H1 (cell line): Measurements from ENCODE around the gene FXR2. TPM values are rescaled to one million over a fixed set of nuclear protein-coding genes. Genes with fewer than 3 reads are reported as not detected.

Source experiments
- BACH1 ChIP-seq: IDR thresholded peaks from 2 replicates; pipeline ENCODE4 v1.6.1; 2012; ENCODE audit warnings: low read length, improper control_type of control experiment
- BRCA1 ChIP-seq: IDR thresholded peaks from 2 replicates; pipeline ENCODE4 v1.6.1; 2012; ENCODE audit warnings: low read depth, low read length, improper control_type of control experiment
- CEBPB ChIP-seq: IDR thresholded peaks from 2 replicates; pipeline ENCODE4 v1.6.1; 2012; ENCODE audit warnings: low read depth, low read length
- CHD1 ChIP-seq: IDR thresholded peaks from 2 replicates; pipeline ENCODE4 v1.6.1; 2012; ENCODE audit warnings: low read depth, low read length, improper control_type of control experiment
- CREB1 ChIP-seq: IDR thresholded peaks from 2 replicates; pipeline ENCODE4 v1.6.1; 2012; ENCODE audit warnings: inconsistent platforms
- CTCF ChIP-seq, 3 experiments: IDR thresholded peaks; 1 replicate in 2 of 3; 2 replicates in 1 of 3; pipeline versions ENCODE4 v1.5.1 to v1.6.1; 2011; ENCODE audit warnings: low read length in 3 of 3, mild to moderate bottlenecking in 3 of 3, inconsistent platforms in 2 of 3, low read depth in 1 of 3, moderate library complexity in 1 of 3; ENCODE audit not compliant: insufficient read depth in 1 of 3; ENCODE audit errors: control extremely low read depth in 1 of 3
- EZH2 ChIP-seq: fragments of 200-600 bp; sonication (generic); IDR thresholded peaks from 2 replicates; pipeline ENCODE4 v1.7.1; 2012; ENCODE audit warnings: low read depth, mild to moderate bottlenecking, moderate library complexity, low read length, inconsistent platforms; ENCODE audit not compliant: severe bottlenecking
- FOSL1 ChIP-seq: IDR thresholded peaks from 2 replicates; pipeline ENCODE4 v1.6.1; 2011; ENCODE audit warnings: mild to moderate bottlenecking, low read depth, low read length, moderate library complexity; ENCODE audit not compliant: insufficient read depth
- JUND ChIP-seq: IDR thresholded peaks from 2 replicates; pipeline ENCODE4 v1.6.1; 2011; ENCODE audit warnings: mild to moderate bottlenecking, improper control_type of control experiment, low read length
- KDM4A ChIP-seq: IDR thresholded peaks from one replicate; pipeline ENCODE4 v1.7.1; 2012; ENCODE audit warnings: low read depth, mild to moderate bottlenecking, moderate library complexity, low read length, inconsistent platforms; ENCODE audit not compliant: severe bottlenecking
- POLR2A ChIP-seq, 2 experiments: IDR thresholded peaks; 1 replicate in 1 of 2; 2 replicates in 1 of 2; pipeline ENCODE4 v1.6.1; 2011; ENCODE audit warnings: low read depth in 2 of 2, low read length in 2 of 2, mild to moderate bottlenecking in 2 of 2; ENCODE audit errors: control extremely low read depth in 1 of 2
- POLR2AphosphoS5 ChIP-seq: IDR thresholded peaks from 2 replicates; pipeline ENCODE4 v1.6.1; 2011; ENCODE audit warnings: low read depth, low read length
- RNF2 ChIP-seq: fragments of 200-900, 300-1000 bp; sonication (generic); IDR thresholded peaks from 2 replicates; pipeline ENCODE4 v1.7.1; 2016; ENCODE audit warnings: borderline replicate concordance, low read depth, mild to moderate bottlenecking, antibody characterized with exemption, low read length; ENCODE audit not compliant: poor library complexity, severe bottlenecking; ENCODE audit errors: missing control alignments
- SIN3A ChIP-seq, 2 experiments: IDR thresholded peaks in 1 of 2; conservative IDR thresholded peaks in 1 of 2; 2 replicates each; pipeline ENCODE4 v1.6.1; 2011 to 2012; ENCODE audit warnings: low read length in 2 of 2, improper control_type of control experiment in 1 of 2, low read depth in 1 of 2, mild to moderate bottlenecking in 1 of 2
- SP4 ChIP-seq: IDR thresholded peaks from 2 replicates; pipeline ENCODE4 v1.6.1; 2012; ENCODE audit warnings: low read length, inconsistent platforms
- SUZ12 ChIP-seq: fragments of 200-600 bp; sonication (generic); IDR thresholded peaks from 2 replicates; pipeline ENCODE4 v1.6.1; 2012; ENCODE audit warnings: mild to moderate bottlenecking, inconsistent platforms, low read length, moderate library complexity, mixed read lengths
- polyA plus RNA-seq, 7 experiments: library from polyadenylated mRNA; depleted of rRNA in 3 of 7; stranded (reverse) in 5 of 7; unstranded in 2 of 7; fragments of >200 nt in 5 of 7; fragments of 200-250 nt in 2 of 7; gene quantifications; 1 replicate in 5 of 7; 2 replicates in 1 of 7; 4 replicates in 1 of 7; pipeline versions ENCODE4 v1.2.1 to v1.2.3, GENCODE V29; 2011 to 2013; ENCODE audit warnings: missing spikeins in 2 of 7, mixed read lengths in 2 of 7
- total RNA-seq: library from RNA; stranded (reverse); fragmentation: NEBNext Ultra II Directional; extraction: Animal tissue kit (Norgen Biotek cat#: 25700); gene quantifications from 2 replicates; pipeline ENCODE4 v1.2.1, GENCODE V29; 2021

Gene FXR2
- total and polyA plus RNA-seq, 2 of the 8 experiments (the other 6 are each of a cell fraction or from before 2014, with no cell fraction given): 26.2 to 44.0 TPM

GRCh38 chr17:7588553-7589203 is 26.0 kb downstream of the FXR2 start (continued):
- TF ChIP-seq CTCF (IDR thresholded peaks at IDR 0.05; ENCODE audit: control extremely low read depth in 1 of 3, insufficient read depth in 1 of 3, low read depth in 1 of 3, low read length in 3 of 3): no peak
- no peak for TF ChIP-seq CEBPB
- no peak for TF ChIP-seq SP4
- peak in 1 of 2 experiments; percentile 8; a peak in 1 of 3 replicates for TF ChIP-seq POLR2A (IDR thresholded peaks at IDR 0.05; ENCODE audit: control extremely low read depth in 1 of 2, low read depth in 2 of 2, low read length in 2 of 2)
- TF ChIP-seq JUND: no peak
- no peak for TF ChIP-seq EZH2
- no peak for TF ChIP-seq BACH1
- TF ChIP-seq SUZ12: 0 out of 2 replicates have a peak, but pooled peaks have one; percentile 27
- 0 out of 2 replicates have a peak, but pooled peaks have one; percentile 8 for TF ChIP-seq POLR2AphosphoS5
- TF ChIP-seq FOSL1: no peak
- TF ChIP-seq SIN3A (conservative IDR thresholded peaks at IDR 0.05 in 1 of 2, IDR thresholded peaks at IDR 0.05 in 1 of 2; ENCODE audit: low read depth in 1 of 2, low read length in 2 of 2): no peak
- no peak for TF ChIP-seq RNF2
- no peak for TF ChIP-seq KDM4A
- TF ChIP-seq CREB1: no peak
- no peak for TF ChIP-seq BRCA1
- no peak for TF ChIP-seq CHD1
